Adrenal gland (tissue), 12 donors: ENCODE data around the gene POLR1C. TPM values are rescaled to one million over a fixed set of nuclear protein-coding genes. Genes with fewer than 3 reads are reported as not detected.
A peak's percentile ranks its signal among the peaks of the same experiment; 100 is the strongest.

ENCODE experiments used
- DNase-seq, 7 donors: peaks; one replicate each; pipeline ENCODE4 v3.0.0-alpha.2; 2019 to 2020
- H3K27ac ChIP-seq, 5 donors: fragments of 200-600 bp; sonication (generic) in 4 of 5; 1 replicate in 3 of 5; 2 replicates in 2 of 5; pipeline versions ENCODE4 v1.5.1 to v1.8.0; 2016 to 2020; ENCODE audit warnings: mild to moderate bottlenecking in 1 of 5
- H3K27me3 ChIP-seq: fragments of 200-600 bp; 2 replicates; pipeline ENCODE4 v1.8.0; 2021
- H3K36me3 ChIP-seq, 2 donors: fragments of 200-600 bp; replicated peaks in 1 of 2; 1 replicate in 1 of 2; 2 replicates in 1 of 2; pipeline versions ENCODE4 v1.5.1 to v1.8.0; 2018 to 2022
- H3K4me1 ChIP-seq, 2 donors: fragments of 200-600 bp; replicated peaks in 1 of 2; 1 replicate in 1 of 2; 2 replicates in 1 of 2; pipeline versions ENCODE4 v1.5.1 to v1.8.0; 2018 to 2021
- H3K4me3 ChIP-seq, 4 donors: fragments of 200-600 bp; sonication (generic) in 3 of 4; one replicate each; pipeline ENCODE4 v1.5.1; 2016 to 2018
- H3K9me3 ChIP-seq, 3 donors: fragments of 200-600 bp; sonication (generic) in 1 of 3; replicated peaks in 1 of 3; 1 replicate in 2 of 3; 2 replicates in 1 of 3; pipeline versions ENCODE4 v1.5.1 to v1.8.0; 2016 to 2021
- POLR2A ChIP-seq, 2 donors: fragments of 450-650 bp; IDR thresholded peaks; one replicate each; pipeline ENCODE4 v1.6.1; 2017; ENCODE audit warnings: antibody characterized with exemption in 2 of 2, mild to moderate bottlenecking in 2 of 2, moderate library complexity in 1 of 2
- WGBS, 4 donors: extraction: QIAGEN DNeasy Blood & Tissue Kit in 2 of 4; methylation state at CpG; one replicate each; pipeline versions ENCODE4 v1.1.5 to v1.1.7; 2013 to 2017; 5-methylcytosine and 5-hydroxymethylcytosine counted together
- intact Hi-C, 2 donors: fragments of 100-400 bp; cut with DNase I; formaldehyde crosslinking; loops; one replicate each; pipeline versions ENCODE4 v1.14.1 to v1.15.0; 2022 to 2023
- polyA plus RNA-seq, 3 donors: library from polyadenylated mRNA; stranded (reverse); fragments of 200-250 nt in 2 of 3; fragments of 350-450 nt in 1 of 3; fragmentation: Illumina TruSeq in 1 of 3; extraction: RNeasy Lipid Tissue Mini Kit (QIAGEN cat#74804) in 1 of 3; gene quantifications; one replicate each; pipeline ENCODE4 v1.2.3, GENCODE V29; 2013 to 2014
- total RNA-seq, 9 donors: library from RNA; depleted of rRNA in 4 of 9; stranded (reverse); fragments of >200 nt in 4 of 9; fragments of 120-200 nt in 1 of 9; fragmentation: NEBNext Ultra II Directional in 1 of 9; extraction: Animal tissue kit (Norgen Biotek cat#: 25700) in 1 of 9; gene quantifications; one replicate each; pipeline versions ENCODE4 v1.1.0 to v1.2.4, GENCODE V29; 2013 to 2023
- TF ChIP-seq, protein P1 (sequence below), 6 experiments: fragments of 450-650 bp in 4 of 6; fragments of 200-600 bp in 2 of 6; sonication (generic) in 1 of 6; IDR thresholded peaks; 1 replicate in 5 of 6; 2 replicates in 1 of 6; pipeline versions ENCODE4 v1.5.1 to v1.8.0; 2016 to 2021; ENCODE audit warnings: antibody characterized with exemption in 6 of 6, mild to moderate bottlenecking in 2 of 6, moderate library complexity in 1 of 6
- donor health status: healthy with polysubstance abuse.
- donor health status: Bipolar disorder and iron deficiency.
- donor health status: DM: yes; HTN: yes; CAD: no.
- donor health status: DM: no; HTN: no; CAD: no.
- donor health status: DM: no; HTN: no; CAD: no.
- donor health status: DM: yes; HTN: yes; CAD: no.

Gene POLR1C
- total and polyA plus RNA-seq, 12 donors = 16.8 to 67.2 (median 37.4) TPM

- intact Hi-C loops = no loop called here
- Histone ChIP-seq H3K36me3 (no peaks in the 10 kb centered on the region), H3K27me3 (no peaks in the 10 kb centered on the region), H3K27ac (no peak overlapping the region), H3K9me3 (no peaks in the 10 kb centered on the region), H3K4me1 (peaks cover 18 to 38% of the 10 kb centered on the region in 2 donors), H3K4me3 (no peak overlapping the region)
- WGBS, 4 donors = 74 to 82% (median 75%) methylated on average over 6 of the region's 6 CpGs
- TF ChIP-seq POLR2A (IDR thresholded peaks at IDR 0.05) = no peak
- TF ChIP-seq, protein P1, sequence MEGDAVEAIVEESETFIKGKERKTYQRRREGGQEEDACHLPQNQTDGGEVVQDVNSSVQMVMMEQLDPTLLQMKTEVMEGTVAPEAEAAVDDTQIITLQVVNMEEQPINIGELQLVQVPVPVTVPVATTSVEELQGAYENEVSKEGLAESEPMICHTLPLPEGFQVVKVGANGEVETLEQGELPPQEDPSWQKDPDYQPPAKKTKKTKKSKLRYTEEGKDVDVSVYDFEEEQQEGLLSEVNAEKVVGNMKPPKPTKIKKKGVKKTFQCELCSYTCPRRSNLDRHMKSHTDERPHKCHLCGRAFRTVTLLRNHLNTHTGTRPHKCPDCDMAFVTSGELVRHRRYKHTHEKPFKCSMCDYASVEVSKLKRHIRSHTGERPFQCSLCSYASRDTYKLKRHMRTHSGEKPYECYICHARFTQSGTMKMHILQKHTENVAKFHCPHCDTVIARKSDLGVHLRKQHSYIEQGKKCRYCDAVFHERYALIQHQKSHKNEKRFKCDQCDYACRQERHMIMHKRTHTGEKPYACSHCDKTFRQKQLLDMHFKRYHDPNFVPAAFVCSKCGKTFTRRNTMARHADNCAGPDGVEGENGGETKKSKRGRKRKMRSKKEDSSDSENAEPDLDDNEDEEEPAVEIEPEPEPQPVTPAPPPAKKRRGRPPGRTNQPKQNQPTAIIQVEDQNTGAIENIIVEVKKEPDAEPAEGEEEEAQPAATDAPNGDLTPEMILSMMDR (IDR thresholded peaks at IDR 0.05) = no peak
- DNase-seq = no peak
These were observed 26.4 kb upstream of the POLR1C start for GRCh38 chr6:43490523-43490939.

DNA sequence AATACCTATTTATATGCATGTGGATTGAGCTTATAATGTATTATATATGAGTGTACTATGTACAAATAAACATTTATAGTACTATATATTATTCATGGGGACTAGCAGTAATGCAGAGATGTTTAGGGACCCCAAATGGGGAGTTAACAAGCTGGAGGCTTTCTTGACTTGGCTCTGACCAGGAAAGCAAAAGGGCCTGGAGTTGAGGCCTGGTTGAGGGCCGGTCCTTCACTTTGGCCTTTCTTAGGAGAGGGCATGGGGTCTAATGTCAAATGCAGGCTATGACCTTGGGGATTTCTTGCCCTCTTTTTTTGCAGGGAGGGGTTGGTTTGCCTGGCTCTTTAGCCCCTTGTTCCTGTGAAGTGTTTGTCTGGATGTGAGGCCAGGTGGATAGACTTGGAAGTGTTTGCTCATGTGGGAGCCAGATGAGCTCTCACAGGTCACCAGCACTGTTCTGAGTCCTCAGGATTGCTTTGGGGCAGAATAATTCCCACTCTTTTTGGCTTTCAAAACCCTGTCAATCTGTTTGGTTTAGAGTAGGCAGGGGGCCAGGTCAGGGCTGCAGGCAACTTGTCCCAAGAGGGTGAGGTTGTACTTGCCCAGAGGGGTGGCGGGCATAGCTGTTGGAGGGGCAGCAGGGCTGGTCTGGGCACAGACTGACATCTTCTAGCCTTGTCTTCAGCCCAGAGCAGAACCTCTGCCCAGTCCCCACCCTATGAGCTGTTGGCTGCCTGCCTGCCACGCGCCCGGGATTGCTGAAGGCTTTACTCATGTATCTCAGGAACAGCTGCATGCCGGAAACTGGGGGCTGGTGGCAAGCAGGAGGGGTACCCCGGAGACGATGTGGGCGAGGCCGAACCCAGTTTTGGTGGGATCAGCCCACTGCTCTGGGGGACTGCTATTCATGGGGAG is 24.9 kb upstream of the POLR1C start:
- Histone ChIP-seq H3K27ac (peak overlapping the region in 3 of 5 donors; percentile 12 to 76 (median 73)), H3K9me3 (no peaks in the 10 kb centered on the region), H3K4me3 (no peak overlapping the region), H3K4me1 (peaks cover 29 to 42% of the 10 kb centered on the region in 2 donors), H3K27me3 (no peaks in the 10 kb centered on the region), H3K36me3 (no peaks in the 10 kb centered on the region)
- peak; percentile 85 to 92 (median 89) for DNase-seq
- intact Hi-C loops = no loop called here
- 27 to 37% (median 32%) methylated on average over 4 to 10 of the region's 10 CpGs for WGBS, 4 donors
- TF ChIP-seq, protein P1 (IDR thresholded peaks at IDR 0.05) = no peak
- TF ChIP-seq POLR2A (IDR thresholded peaks at IDR 0.05) = no peak

DNA sequence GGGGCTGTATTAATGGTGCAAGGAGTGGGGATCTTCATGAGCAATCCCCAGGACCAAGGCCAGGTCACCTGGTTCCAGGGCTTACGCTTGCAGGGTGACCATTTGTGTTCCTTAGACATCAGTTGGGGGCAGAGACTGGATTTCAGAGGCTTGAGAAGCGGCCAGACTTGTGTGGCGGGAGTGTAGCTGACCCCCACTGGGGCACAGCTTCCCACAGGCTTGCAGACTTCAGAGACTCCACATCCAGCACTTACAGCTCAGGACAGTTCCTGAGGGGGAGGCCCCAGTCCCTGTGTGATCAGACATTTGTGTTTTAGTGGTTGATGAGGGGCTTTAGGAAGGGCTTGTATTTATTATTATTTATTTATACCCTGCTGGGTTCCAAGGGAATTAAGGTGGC is 24.2 kb upstream of the POLR1C start:
- Histone ChIP-seq H3K36me3 (peaks cover 0 to under 1% of the 10 kb centered on the region in 2 donors), H3K9me3 (no peaks in the 10 kb centered on the region), H3K27ac (peak overlapping the region in 2 of 5 donors; percentile 73 to 76), H3K4me3 (no peak overlapping the region), H3K4me1 (peaks cover 29 to 42% of the 10 kb centered on the region in 2 donors), H3K27me3 (no peaks in the 10 kb centered on the region)
- TF ChIP-seq, protein P1 (IDR thresholded peaks at IDR 0.05) = no peak
- no peak for TF ChIP-seq POLR2A (IDR thresholded peaks at IDR 0.05)
- intact Hi-C loops = no loop called here
- WGBS, 4 donors = 14 to 63% (median 45%) methylated on average over 1 to 3 of the region's 3 CpGs
- peak in 1 of 7 donors; percentile 48 for DNase-seq

GRCh38 chr6:43493230-43493629 is 23.7 kb upstream of the POLR1C start:
- H3K27ac ChIP-seq = no peak overlapping the region
- peaks cover 0 to 6% of the 10 kb centered on the region in 2 donors for H3K36me3 ChIP-seq
- H3K4me1 ChIP-seq = peaks cover 29 to 41% of the 10 kb centered on the region in 2 donors
- no peaks in the 10 kb centered on the region for H3K27me3 ChIP-seq
- TF ChIP-seq, protein P1 (IDR thresholded peaks at IDR 0.05) = no peak
- TF ChIP-seq POLR2A (IDR thresholded peaks at IDR 0.05) = no peak
- intact Hi-C loops = no loop called here
- no peak for DNase-seq
- 89 to 94% (median 92%) methylated on average over 2 of the region's 2 CpGs for WGBS, 4 donors
- H3K9me3 ChIP-seq = no peaks in the 10 kb centered on the region
- H3K4me3 ChIP-seq = no peak overlapping the region
